H1 (cell line): ENCODE results near the gene TAS1R1. TPM values are rescaled to one million over a fixed set of nuclear protein-coding genes. Genes with fewer than 3 reads are reported as not detected.

Experiments used
- CTCF ChIA-PET: fragments of 300-600 bp; sonication (Branson Sonifier 250); formaldehyde crosslinking; loops from one replicate; lab custom pipeline; 2021; ENCODE audit not compliant: partially characterized antibody; lab: Charles Lee
- POLR2A ChIA-PET: fragments of 300-600 bp; sonication (Branson Sonifier 250); formaldehyde crosslinking; loops from one replicate; lab custom pipeline; 2021; ENCODE audit warnings: inconsistent platforms; ENCODE audit not compliant: partially characterized antibody; lab: Charles Lee
- DNase-seq, 2 experiments: peaks; one replicate each; pipeline versions ENCODE4 v3.0.0 to v3.0.0-alpha.2; 2010 to 2022; ENCODE audit warnings: low spot score in 2 of 2, low read depth in 1 of 2, mixed read lengths in 1 of 2
- FAIRE-seq: peaks from 2 replicates; lab custom pipeline; 2011; peaks lifted over from hg19 to GRCh38; lab: Jason Lieb, UNC
- H2AFZ ChIP-seq: 2 replicates; pipeline ENCODE4 v1.8.1; 2012; ENCODE audit warnings: low read length, inconsistent platforms
- H2AK5ac ChIP-seq: 2 replicates; pipeline ENCODE4 v1.6.1; 2013; ENCODE audit warnings: low read depth, low read length
- H2BK120ac ChIP-seq: replicated peaks from 2 replicates; pipeline ENCODE3; 2013; ENCODE audit warnings: low read depth, low read length, inconsistent platforms
- H2BK12ac ChIP-seq: 2 replicates; pipeline ENCODE4 v1.6.1; 2013; ENCODE audit warnings: low read depth, low read length
- H2BK15ac ChIP-seq: 2 replicates; pipeline ENCODE4 v1.6.1; 2013; ENCODE audit warnings: low read length
- H2BK20ac ChIP-seq: 2 replicates; pipeline ENCODE4 v1.6.1; 2013; ENCODE audit warnings: low read length
- H2BK5ac ChIP-seq: 2 replicates; pipeline ENCODE4 v1.6.1; 2013; ENCODE audit warnings: low read depth, low read length
- H3K14ac ChIP-seq: 2 replicates; pipeline ENCODE4 v1.6.1; 2013; ENCODE audit warnings: inconsistent platforms; ENCODE audit not compliant: insufficient read length
- H3K18ac ChIP-seq: 2 replicates; pipeline ENCODE4 v1.6.1; 2013; ENCODE audit warnings: low read length; ENCODE audit errors: extremely low read depth
- H3K23ac ChIP-seq: 2 replicates; pipeline ENCODE4 v1.6.1; 2013; ENCODE audit warnings: inconsistent platforms; ENCODE audit not compliant: insufficient read length
- H3K23me2 ChIP-seq: 2 replicates; pipeline ENCODE4 v1.6.1; 2013; ENCODE audit warnings: low read depth, low read length
- H3K27ac ChIP-seq: 2 replicates; pipeline ENCODE4 v1.6.1; 2011; ENCODE audit warnings: low read depth, low read length, inconsistent platforms
- H3K27me3 ChIP-seq, 4 experiments: replicated peaks in 1 of 4; 1 replicate in 1 of 4; 2 replicates in 3 of 4; pipeline versions ENCODE4 v1.6.1 to v1.8.1; 2011 to 2013; ENCODE audit warnings: low read length in 3 of 4, mild to moderate bottlenecking in 3 of 4, inconsistent platforms in 2 of 4, mixed read lengths in 2 of 4, moderate library complexity in 1 of 4; ENCODE audit not compliant: control insufficient read depth in 3 of 4, insufficient read depth in 3 of 4; ENCODE audit errors: extremely low read depth in 1 of 4
- H3K36me3 ChIP-seq, 4 experiments: 2 replicates each; pipeline versions ENCODE4 v1.6.1 to v1.8.1; 2011 to 2013; ENCODE audit warnings: mild to moderate bottlenecking in 4 of 4, low read length in 3 of 4, moderate library complexity in 2 of 4, control low read depth in 1 of 4, inconsistent platforms in 1 of 4; ENCODE audit not compliant: insufficient read depth in 4 of 4, control insufficient read depth in 2 of 4
- H3K4ac ChIP-seq: replicated peaks from 2 replicates; pipeline ENCODE3; 2013; ENCODE audit warnings: low read length, low read depth, mixed read lengths, inconsistent platforms; ENCODE audit not compliant: insufficient read length
- H3K4me1 ChIP-seq, 4 experiments: replicated peaks in 1 of 4; 1 replicate in 1 of 4; 2 replicates in 3 of 4; pipeline versions ENCODE4 v1.6.1 to v1.8.1; 2011 to 2013; ENCODE audit warnings: low read length in 3 of 4, inconsistent platforms in 2 of 4, mixed read lengths in 1 of 4; ENCODE audit not compliant: insufficient read depth in 4 of 4, control insufficient read depth in 3 of 4
- H3K4me2 ChIP-seq, 2 experiments: 2 replicates each; pipeline versions ENCODE4 v1.6.1 to v1.8.1; 2011 to 2013; ENCODE audit warnings: low read depth in 2 of 2, low read length in 2 of 2, control low read depth in 1 of 2, inconsistent platforms in 1 of 2, mild to moderate bottlenecking in 1 of 2; ENCODE audit not compliant: insufficient read depth in 1 of 2
- H3K4me3 ChIP-seq, 4 experiments: fragments of 200-600, 300-600 bp in 1 of 4; sonication (generic), shearing (Covaris generic), sonication (Bioruptor Twin) in 1 of 4; 2 replicates each; pipeline versions ENCODE4 v1.5.1 to v1.8.1; 2011 to 2016; ENCODE audit warnings: low read length in 4 of 4, low read depth in 3 of 4, control low read depth in 2 of 4, inconsistent platforms in 2 of 4, mild to moderate bottlenecking in 2 of 4, mixed read lengths in 1 of 4, moderate library complexity in 1 of 4; ENCODE audit not compliant: insufficient read depth in 2 of 4; ENCODE audit errors: extremely low read depth in 1 of 4
- H3K56ac ChIP-seq: replicated peaks from 2 replicates; pipeline ENCODE3; 2013; ENCODE audit warnings: low read depth, mild to moderate bottlenecking, mixed read lengths, low read length, inconsistent platforms; ENCODE audit not compliant: insufficient read length
- H3K79me1 ChIP-seq: 2 replicates; pipeline ENCODE4 v1.6.1; 2013; ENCODE audit warnings: low read depth, low read length, control low read depth
- H3K79me2 ChIP-seq, 2 experiments: 2 replicates each; pipeline versions ENCODE4 v1.6.1 to v1.8.1; 2012 to 2013; ENCODE audit warnings: low read length in 2 of 2, mild to moderate bottlenecking in 2 of 2, inconsistent platforms in 1 of 2; ENCODE audit not compliant: insufficient read depth in 2 of 2, control insufficient read depth in 1 of 2
- H3K9ac ChIP-seq, 4 experiments: replicated peaks in 1 of 4; 1 replicate in 1 of 4; 2 replicates in 3 of 4; pipeline versions ENCODE4 v1.6.1 to v1.8.1; 2011 to 2013; ENCODE audit warnings: low read depth in 3 of 4, low read length in 3 of 4, control low read depth in 2 of 4, mild to moderate bottlenecking in 2 of 4, moderate library complexity in 2 of 4, inconsistent platforms in 1 of 4; ENCODE audit errors: extremely low read depth in 1 of 4
- H3K9me3 ChIP-seq, 2 experiments: 2 replicates each; pipeline versions ENCODE4 v1.6.1 to v1.8.1; 2012 to 2013; ENCODE audit warnings: mild to moderate bottlenecking in 2 of 2, moderate library complexity in 2 of 2, control low read depth in 1 of 2, inconsistent platforms in 1 of 2, low read depth in 1 of 2, low read length in 1 of 2, mixed read lengths in 1 of 2; ENCODE audit not compliant: insufficient read depth in 2 of 2
- H4K20me1 ChIP-seq, 2 experiments: replicated peaks in 1 of 2; 2 replicates each; pipeline versions ENCODE3 to v1.8.1; 2011 to 2013; ENCODE audit warnings: inconsistent platforms in 2 of 2, low read length in 2 of 2, mild to moderate bottlenecking in 1 of 2; ENCODE audit not compliant: insufficient read depth in 2 of 2, control insufficient read depth in 1 of 2
- H4K5ac ChIP-seq: 2 replicates; pipeline ENCODE4 v1.6.1; 2013; ENCODE audit warnings: low read length, low read depth, mixed read lengths, inconsistent platforms; ENCODE audit not compliant: insufficient read length
- H4K8ac ChIP-seq: 2 replicates; pipeline ENCODE4 v1.8.0; 2013; ENCODE audit warnings: mild to moderate bottlenecking, moderate library complexity, low read length, inconsistent platforms; ENCODE audit not compliant: insufficient read depth; ENCODE audit errors: extremely low read depth
- H4K91ac ChIP-seq: replicated peaks from 2 replicates; pipeline ENCODE3; 2013; ENCODE audit warnings: low read length, mixed read lengths, inconsistent platforms; ENCODE audit not compliant: insufficient read length
- BCL11A ChIP-seq, 2 experiments: IDR thresholded peaks; one replicate each; pipeline ENCODE4 v1.6.1; 2011; ENCODE audit warnings: low read depth in 2 of 2, low read length in 2 of 2, mild to moderate bottlenecking in 2 of 2
- BRCA1 ChIP-seq: IDR thresholded peaks from 2 replicates; pipeline ENCODE4 v1.6.1; 2012; ENCODE audit warnings: low read depth, low read length, improper control_type of control experiment
- CBX8 ChIP-seq: fragments of 300-800, 300-1000 bp; sonication (generic); IDR thresholded peaks from 2 replicates; pipeline ENCODE4 v1.7.1; 2016; ENCODE audit warnings: low read depth, low read length, borderline replicate concordance
- CEBPB ChIP-seq: IDR thresholded peaks from 2 replicates; pipeline ENCODE4 v1.6.1; 2012; ENCODE audit warnings: low read depth, low read length
- RNF2 ChIP-seq: fragments of 200-900, 300-1000 bp; sonication (generic); IDR thresholded peaks from 2 replicates; pipeline ENCODE4 v1.7.1; 2016; ENCODE audit warnings: borderline replicate concordance, low read depth, mild to moderate bottlenecking, antibody characterized with exemption, low read length; ENCODE audit not compliant: poor library complexity, severe bottlenecking; ENCODE audit errors: missing control alignments
- SIRT6 ChIP-seq: IDR thresholded peaks from one replicate; pipeline ENCODE4 v1.7.1; 2012; ENCODE audit warnings: low read length, inconsistent platforms
- SIX5 ChIP-seq: IDR thresholded peaks from 2 replicates; pipeline ENCODE4 v1.6.1; 2011; ENCODE audit warnings: mild to moderate bottlenecking, low read depth, low read length
- SP1 ChIP-seq: IDR thresholded peaks from 2 replicates; pipeline ENCODE4 v1.6.1; 2011; ENCODE audit warnings: low read depth, low read length
- TAF7 ChIP-seq: optimal IDR thresholded peaks from 2 replicates; pipeline ENCODE3; 2011; ENCODE audit warnings: low read depth, mild to moderate bottlenecking, inconsistent platforms, low read length, moderate library complexity, borderline replicate concordance
- TCF12 ChIP-seq: IDR thresholded peaks from 2 replicates; pipeline ENCODE4 v1.6.1; 2011; ENCODE audit warnings: low read depth, mild to moderate bottlenecking, low read length
- WGBS, 2 experiments: shearing (Covaris generic) in 1 of 2; methylation state at CpG; one replicate each; pipeline versions ENCODE4 v1.1.6 to v1.1.7; 2013 to 2015; ENCODE audit warnings: low lambda C conversion rate in 2 of 2, mixed read lengths in 2 of 2, inconsistent platforms in 1 of 2, low coverage in 1 of 2, missing lambda C conversion rate in 1 of 2; ENCODE audit not compliant: insufficient replicate concordance in 2 of 2, insufficient coverage in 1 of 2, insufficient read length in 1 of 2; ENCODE audit errors: extremely low coverage in 1 of 2, missing lambda C conversion rate in 1 of 2; 5-methylcytosine and 5-hydroxymethylcytosine counted together
- polyA plus RNA-seq, 7 experiments: library from polyadenylated mRNA; depleted of rRNA in 3 of 7; stranded (reverse) in 5 of 7; unstranded in 2 of 7; fragments of >200 nt in 5 of 7; fragments of 200-250 nt in 2 of 7; gene quantifications; 1 replicate in 5 of 7; 2 replicates in 1 of 7; 4 replicates in 1 of 7; pipeline versions ENCODE4 v1.2.1 to v1.2.3, GENCODE V29; 2011 to 2013; ENCODE audit warnings: missing spikeins in 2 of 7, mixed read lengths in 2 of 7
- total RNA-seq: library from RNA; stranded (reverse); fragmentation: NEBNext Ultra II Directional; extraction: Animal tissue kit (Norgen Biotek cat#: 25700); gene quantifications from 2 replicates; pipeline ENCODE4 v1.2.1, GENCODE V29; 2021
- TF ChIP-seq, protein P1 (sequence below): IDR thresholded peaks from 2 replicates; pipeline ENCODE4 v1.6.1; 2012; ENCODE audit warnings: low read length, inconsistent platforms

The TAS1R1 gene
- total and polyA plus RNA-seq, 2 of the 8 experiments (the other 6 are each of a cell fraction or from before 2014, with no cell fraction given), result 0.26 TPM; not detected in 1

DNA sequence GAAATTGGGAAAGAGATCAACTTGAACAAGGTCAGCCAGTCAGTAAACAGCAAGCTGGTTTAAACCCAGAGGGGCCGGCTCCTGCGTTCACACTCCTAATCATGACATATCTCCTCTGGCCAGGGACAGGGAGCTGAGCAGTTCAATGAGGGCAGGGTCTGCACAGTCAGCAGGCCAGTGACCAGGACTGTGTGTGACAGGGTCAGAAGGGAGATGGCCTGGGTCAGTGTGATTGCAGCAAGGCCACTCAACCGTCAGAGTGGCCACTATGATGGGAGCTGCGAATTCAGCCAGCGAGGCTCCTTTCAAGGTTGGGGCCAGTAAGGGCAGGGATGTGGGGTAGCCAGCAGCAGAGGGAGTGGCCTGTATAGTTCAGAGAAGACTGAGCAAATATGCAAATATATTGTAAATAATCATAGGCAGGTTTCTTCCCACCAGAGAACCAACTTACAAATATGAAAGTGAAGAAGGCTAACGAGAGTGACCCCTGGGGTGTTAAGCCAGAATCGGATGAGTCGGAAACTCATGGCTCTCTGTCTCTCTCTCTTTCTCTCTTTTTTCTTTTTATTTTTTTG is 20.8 kb upstream of the TAS1R1 start:
- Histone ChIP-seq H2AFZ (no peak overlapping the region), H3K4ac (no peak overlapping the region), H4K5ac (no peak overlapping the region), H4K8ac (no peak overlapping the region), H3K27me3 (no peaks in the 10 kb centered on the region), H3K4me2 (no peak overlapping the region), H3K23ac (no peak overlapping the region), H2BK15ac (no peak overlapping the region), H3K27ac (no peak overlapping the region), H2BK20ac (no peak overlapping the region), H3K36me3 (peaks cover 15 to 45% (median 31%) of the 10 kb centered on the region in 4 experiments), H2BK5ac (no peak overlapping the region), H2BK12ac (no peak overlapping the region), H4K20me1 (peaks cover 2 to 9% of the 10 kb centered on the region in 2 experiments), H2BK120ac (no peak overlapping the region), H3K9ac (no peak overlapping the region), H3K79me2 (peaks cover 0 to 12% of the 10 kb centered on the region in 2 experiments; a peak in 1 of 4 replicates), H3K56ac (no peak overlapping the region), H4K91ac (no peak overlapping the region), H2AK5ac (no peak overlapping the region), H3K4me1 (no peaks in the 10 kb centered on the region), H3K4me3 (no peak overlapping the region), H3K23me2 (no peaks in the 10 kb centered on the region), H3K79me1 (0 out of 2 replicates have a peak, but pooled peaks cover 2% of the 10 kb centered on the region), H3K14ac (no peak overlapping the region), H3K9me3 (no peaks in the 10 kb centered on the region), H3K18ac (no peak overlapping the region)
- DNase-seq (no peak), FAIRE-seq (no peak)
- CTCF ChIA-PET, result interaction anchor here (0.6 to 8.9 kb wide), 3 partner anchors 12 to 58 kb away, joined by 3 to 57 read pairs (median 3); partner anchors contain the start of gene TAS1R1
- POLR2A ChIA-PET, result interaction anchor here (1.2 to 2.5 kb wide), 3 partner anchors 10 to 21 kb away, joined by 4 to 9 read pairs (median 4); no protein-coding TSS in a partner anchor
- WGBS, 2 experiments, result 96% methylated on average over 8 of the region's 8 CpGs; no CpG with 5 or more reads in 1 of the 2 experiments
- TF ChIP-seq SIRT6, result no peak
- no peak for TF ChIP-seq BRCA1
- TF ChIP-seq CBX8, result no peak
- TF ChIP-seq BCL11A (IDR thresholded peaks at IDR 0.05; ENCODE audit: low read depth in 2 of 2, low read length in 2 of 2), result no peak
- TF ChIP-seq, protein P1, sequence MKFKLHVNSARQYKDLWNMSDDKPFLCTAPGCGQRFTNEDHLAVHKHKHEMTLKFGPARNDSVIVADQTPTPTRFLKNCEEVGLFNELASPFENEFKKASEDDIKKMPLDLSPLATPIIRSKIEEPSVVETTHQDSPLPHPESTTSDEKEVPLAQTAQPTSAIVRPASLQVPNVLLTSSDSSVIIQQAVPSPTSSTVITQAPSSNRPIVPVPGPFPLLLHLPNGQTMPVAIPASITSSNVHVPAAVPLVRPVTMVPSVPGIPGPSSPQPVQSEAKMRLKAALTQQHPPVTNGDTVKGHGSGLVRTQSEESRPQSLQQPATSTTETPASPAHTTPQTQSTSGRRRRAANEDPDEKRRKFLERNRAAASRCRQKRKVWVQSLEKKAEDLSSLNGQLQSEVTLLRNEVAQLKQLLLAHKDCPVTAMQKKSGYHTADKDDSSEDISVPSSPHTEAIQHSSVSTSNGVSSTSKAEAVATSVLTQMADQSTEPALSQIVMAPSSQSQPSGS, result no peak
- no peak for TF ChIP-seq CEBPB
- TF ChIP-seq TCF12, result no peak
- TF ChIP-seq SP1, result no peak
- TF ChIP-seq RNF2, result no peak
- no peak for TF ChIP-seq SIX5
- no peak for TF ChIP-seq TAF7
